Smooth muscle cell of the brain vasculature (primary cell): Measurements from ENCODE around the gene PLXNA4.

ENCODE experiments used
- DNase-seq: peaks from one replicate; pipeline ENCODE4 v3.0.0-alpha.2; 2012; ENCODE audit warnings: low read depth, low spot score

Gene PLXNA4

GRCh38 chr7:132416395-132416794, 159.9 kb downstream of the PLXNA4 start:
- no peak for DNase-seq

DNA sequence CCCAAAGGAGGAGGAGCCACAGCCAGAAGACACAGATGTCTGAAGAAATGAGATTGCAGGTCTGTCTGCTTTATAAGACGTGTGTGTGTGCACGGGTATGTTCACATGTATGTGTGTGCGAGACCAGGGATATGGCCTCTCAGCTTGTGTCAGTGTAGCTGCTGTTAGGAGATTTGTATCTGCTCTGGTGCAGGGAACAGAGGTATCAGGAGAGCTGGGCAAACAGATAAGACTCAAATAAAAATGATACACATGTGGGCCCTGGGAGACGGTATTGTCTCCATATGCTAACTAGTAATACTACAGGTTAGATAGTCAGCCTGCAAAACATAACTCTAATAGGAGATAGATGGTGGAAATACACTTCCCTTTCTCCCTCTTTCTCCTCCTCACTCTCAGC, 161.0 kb downstream of the PLXNA4 start:
- DNase-seq = no peak

DNA sequence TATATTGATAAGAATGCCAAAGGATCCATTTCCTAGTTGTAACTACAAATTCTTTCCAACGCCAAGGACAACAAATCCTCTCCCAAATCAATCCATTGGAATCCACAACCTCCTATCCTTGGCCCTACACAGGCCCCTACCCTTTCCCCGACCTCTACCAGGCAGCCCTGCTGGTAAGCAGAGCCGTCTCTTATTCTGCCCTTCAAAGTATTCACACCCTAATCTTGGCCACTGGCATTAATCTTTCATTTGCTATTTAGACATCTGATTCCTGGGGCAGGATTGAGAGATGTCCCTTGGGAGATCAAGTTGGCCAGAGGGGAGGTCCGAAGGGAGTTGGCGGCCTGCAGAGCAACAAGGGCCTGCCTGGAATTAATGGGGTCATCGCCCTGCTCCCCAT, 161.4 kb downstream of the PLXNA4 start:
- no peak for DNase-seq

- no peak for DNase-seq
These were observed 163.8 kb downstream of the PLXNA4 start for GRCh38 chr7:132412435-132412834.

GRCh38 chr7:132410861-132411541, 165.3 kb downstream of the PLXNA4 start:
- DNase-seq = no peak

- DNase-seq = no peak
These were observed 165.9 kb downstream of the PLXNA4 start for GRCh38 chr7:132410385-132410784.

DNA sequence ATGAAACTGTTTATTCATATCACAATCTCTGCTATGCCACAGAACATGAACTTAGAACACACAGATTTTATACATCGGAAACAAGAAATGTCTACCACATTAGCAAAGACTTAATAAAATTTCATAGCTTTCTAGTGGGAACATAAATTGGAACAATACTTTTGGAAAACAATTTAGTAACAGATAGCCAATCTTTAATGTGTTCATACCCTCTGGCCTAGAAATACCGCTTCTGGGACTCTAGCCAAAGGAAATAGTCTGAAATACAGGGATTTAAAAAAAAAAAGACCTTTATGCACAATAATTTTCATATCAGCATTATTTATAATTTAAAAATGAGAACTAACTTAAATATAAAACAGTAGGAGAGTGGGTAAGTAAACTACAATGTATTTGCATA, 168.5 kb downstream of the PLXNA4 start:
- DNase-seq = no peak

DNA sequence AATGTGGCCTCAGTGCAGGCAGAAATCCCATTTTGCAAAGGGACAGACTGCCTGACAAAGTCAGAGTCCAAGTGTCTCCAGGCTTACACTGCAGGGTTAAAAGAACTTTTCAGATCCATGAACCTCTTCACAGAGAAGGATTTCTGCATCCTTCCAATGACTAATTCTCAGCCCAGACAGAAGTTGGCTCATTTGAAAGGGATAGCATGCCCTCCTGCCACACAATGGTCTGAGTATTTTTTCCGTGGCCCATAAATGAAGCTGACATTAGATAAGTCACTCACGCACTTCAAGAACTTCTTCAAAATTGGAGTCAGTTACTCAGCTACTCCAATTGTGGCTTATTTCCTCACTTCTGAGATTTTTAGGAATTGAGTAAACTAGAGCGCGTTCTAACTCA, 170.2 kb downstream of the PLXNA4 start:
- no peak for DNase-seq

DNA sequence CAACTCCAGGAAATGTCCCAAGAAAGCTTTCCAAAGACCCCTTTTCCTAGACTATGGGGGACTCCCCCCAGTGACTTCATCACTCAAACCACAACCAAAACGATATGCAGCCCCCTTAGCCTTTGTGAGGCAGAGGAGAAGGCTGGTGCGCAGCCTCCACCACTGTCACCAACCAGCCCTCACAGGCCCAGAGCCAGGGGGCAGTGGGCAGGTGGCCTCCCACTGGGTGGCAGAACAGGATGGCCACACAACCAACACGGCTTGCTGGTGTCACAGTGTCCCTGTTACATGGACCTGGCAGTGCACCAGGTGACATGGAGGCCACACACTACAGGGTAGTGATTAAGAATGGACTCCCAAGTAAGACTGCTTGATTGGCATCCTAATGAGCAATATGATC, 172.0 kb downstream of the PLXNA4 start:
- no peak for DNase-seq

GRCh38 chr7:132403465-132404110, 172.7 kb downstream of the PLXNA4 start:
- no peak for DNase-seq

DNA sequence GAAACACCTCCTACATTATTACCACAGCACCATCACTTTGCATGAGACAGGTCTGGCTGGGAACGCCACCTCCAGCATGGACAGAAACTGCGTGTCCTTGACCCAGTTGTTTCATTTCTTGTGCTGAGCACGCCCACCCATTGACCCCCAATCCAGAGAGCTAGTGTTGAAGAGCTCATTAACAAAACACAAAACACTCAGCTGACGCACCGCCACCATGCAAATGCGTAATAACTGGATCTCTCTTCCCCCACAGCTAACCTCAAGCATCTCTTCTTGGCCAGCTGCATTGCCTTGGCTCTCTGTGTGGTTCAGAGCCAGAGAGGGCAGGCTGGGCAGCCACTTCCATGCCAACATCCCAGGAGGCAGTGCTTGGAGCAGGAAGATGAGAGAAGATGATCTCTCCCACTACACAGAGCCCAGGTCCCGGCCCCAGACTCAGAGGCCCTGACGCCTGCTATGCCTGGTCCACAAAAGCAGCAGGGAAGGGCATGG, 173.5 kb downstream of the PLXNA4 start:
- no peak for DNase-seq

- no peak for DNase-seq
These were observed 174.2 kb downstream of the PLXNA4 start for GRCh38 chr7:132402096-132402495.

DNA sequence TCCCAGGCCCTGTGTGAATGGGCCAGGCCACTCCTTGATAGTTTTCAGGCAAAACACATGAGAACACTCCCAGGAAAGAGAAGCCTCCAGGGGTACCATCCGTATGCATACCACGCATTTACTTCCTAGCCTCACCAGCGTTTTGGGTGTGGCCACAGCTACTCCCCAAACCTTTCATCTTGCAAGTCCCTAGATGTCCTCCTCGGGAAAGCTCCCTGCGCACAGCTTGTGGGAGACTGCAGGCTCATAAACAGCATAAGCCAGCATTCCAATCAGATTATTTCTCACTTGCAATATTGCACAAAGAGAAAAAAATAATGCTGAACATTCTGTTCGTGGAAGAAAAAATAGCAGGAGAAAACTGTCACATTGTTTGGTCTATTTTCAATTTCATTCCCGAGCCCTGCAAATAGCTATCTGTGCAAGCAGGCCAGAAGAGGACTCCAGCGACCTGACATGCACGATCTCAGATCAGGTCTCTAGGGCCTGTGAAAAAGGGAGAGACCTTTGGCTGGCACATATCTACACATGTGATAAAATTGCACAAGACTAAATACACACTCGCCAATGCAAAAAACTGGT, 175.6 kb downstream of the PLXNA4 start:
- DNase-seq = no peak

GRCh38 chr7:132399367-132399766, 176.9 kb downstream of the PLXNA4 start:
- DNase-seq = no peak

DNA sequence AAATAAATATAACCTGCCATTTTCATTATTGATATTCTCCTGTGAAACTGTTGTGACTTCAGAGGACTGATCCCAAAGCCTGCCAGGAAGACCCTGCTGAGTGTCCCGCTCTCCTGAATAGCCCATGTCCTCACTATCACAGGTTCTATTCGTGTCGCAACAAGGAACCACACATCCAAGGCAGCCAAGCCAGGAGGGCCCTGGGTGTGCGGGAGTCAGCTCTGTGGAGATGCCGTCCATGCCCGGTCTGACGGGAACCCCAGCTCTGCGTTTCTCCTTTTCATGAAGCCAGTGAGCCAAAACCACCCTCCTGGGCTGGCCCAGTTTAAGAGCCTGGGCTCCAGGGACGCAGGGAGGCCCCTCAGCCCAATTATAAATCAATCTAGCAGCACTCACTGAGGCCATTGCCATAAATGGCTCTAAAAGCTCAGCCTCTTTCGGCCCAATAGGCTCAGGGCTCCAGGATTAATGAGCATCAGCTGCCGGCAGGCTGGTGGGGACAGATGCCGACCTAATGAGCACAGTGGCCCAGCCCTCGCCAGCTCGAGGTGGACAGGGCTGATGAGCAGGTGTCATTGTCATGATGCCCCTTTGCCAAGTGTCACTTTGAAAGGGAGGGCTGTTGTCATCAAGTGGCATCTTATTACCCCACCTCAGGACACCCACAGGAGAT, 177.9 kb downstream of the PLXNA4 start:
- DNase-seq = no peak

GRCh38 chr7:132397070-132397469, 179.2 kb downstream of the PLXNA4 start:
- DNase-seq = no peak

DNA sequence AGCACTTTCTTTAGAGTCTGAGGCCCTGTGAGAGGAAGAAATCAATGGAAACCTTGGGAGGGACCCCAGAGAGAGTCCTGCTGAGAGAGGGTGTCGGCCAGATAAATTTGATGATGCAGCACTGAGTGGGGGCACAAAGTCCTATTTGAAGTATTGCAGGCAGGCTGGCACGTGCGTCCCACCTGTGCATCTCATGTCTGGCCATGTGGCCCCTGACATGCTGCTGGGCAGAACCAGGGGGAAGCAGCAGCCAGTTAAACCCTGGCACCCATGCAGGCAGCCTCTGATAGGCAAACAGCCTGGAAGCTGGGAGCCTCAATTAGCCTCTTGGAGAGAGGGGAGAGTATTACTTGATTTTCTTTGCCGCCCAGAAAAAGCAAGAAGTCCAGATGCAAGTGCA, 180.9 kb downstream of the PLXNA4 start:
- DNase-seq = no peak

DNA sequence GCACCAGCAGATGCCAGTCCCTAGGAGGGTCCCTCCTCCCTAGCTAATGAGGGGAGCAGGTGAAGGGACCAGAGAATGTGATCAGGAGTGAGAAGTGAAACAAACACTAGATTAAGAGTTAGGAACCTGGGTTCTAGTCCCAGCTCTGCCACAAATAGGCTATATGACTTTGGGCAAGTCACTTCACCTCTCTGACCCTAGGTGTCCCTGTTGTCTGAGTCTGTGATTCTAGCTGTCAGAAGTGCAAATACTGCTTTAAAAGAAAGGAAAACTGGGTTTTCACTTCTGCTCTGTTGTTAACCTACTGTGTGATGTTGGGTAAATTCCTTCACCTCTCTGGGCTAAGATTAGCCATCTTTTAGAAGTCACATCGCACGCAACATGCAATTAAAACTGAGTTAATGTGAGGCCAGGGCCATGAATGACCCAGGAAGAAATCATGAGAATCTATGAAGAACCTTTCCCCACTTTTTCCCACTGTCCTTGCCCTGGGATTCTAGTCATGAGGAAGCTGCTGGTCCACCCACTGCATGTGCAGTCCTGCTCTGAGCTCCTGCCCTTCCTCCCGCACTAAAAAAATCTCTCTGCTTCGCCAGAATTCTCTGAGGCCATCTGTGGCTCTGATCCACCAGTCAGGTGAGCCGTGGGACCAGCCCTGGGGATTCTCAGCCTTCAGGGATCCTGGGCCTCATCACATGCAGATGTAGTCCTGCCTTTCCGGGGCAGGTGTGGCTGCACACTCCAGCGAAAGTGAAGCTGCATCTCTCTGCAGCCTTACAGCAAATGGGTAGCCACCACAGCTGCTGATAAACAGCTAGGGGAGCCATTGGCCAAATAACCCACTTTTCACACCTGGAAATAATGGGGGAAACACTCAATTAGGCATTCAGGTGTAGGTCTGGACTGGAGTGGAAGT, 181.7 kb downstream of the PLXNA4 start:
- DNase-seq = no peak

- no peak for DNase-seq
These were observed 182.4 kb downstream of the PLXNA4 start for GRCh38 chr7:132393789-132394261.

- no peak for DNase-seq
These were observed 183.6 kb downstream of the PLXNA4 start for GRCh38 chr7:132392713-132393112.

- DNase-seq = no peak
These were observed 185.6 kb downstream of the PLXNA4 start for GRCh38 chr7:132390705-132391104.
